ENCODE measurements around the gene SOBP.

Gene SOBP

DNA sequence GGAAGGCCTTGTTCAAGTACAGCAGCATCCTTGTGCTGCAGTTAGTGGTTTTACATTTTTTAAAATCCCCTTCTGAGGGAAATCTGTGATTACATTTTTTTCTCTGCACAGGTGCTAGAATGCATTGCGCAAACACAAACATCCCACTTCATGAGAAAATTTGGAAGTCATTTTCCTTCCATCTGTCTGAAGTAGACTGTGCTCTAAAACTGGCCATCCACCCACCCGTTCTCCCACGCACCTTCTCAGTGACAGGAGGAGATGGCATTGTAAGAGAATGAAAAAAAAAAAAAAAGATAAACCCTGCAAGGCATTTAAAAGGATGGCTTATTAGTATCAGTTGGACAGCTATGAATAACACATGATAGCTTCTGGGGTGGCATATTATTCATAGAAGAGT is 65.0 kb downstream of the SOBP start:
- no peak for DNase-seq

DNA sequence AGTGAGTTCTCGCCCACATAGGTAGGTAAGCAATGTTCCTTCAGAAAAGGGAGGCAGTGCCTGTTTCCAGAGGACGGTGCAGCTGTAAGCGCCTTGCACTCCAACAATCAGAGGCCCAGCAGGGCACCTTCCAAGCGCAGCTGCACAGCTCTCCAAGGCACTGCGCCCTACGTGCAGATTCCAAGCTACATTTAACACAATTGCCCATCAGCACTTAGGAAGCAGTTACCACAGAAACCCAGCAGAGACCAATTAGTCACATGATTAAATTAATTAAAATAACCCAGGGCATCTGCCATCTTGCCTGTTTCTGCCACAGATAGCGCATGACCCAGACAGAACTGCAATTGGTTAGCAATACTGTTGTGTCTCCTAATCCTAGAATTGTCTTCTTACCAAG is 65.5 kb downstream of the SOBP start:
- no peak for DNase-seq

DNA sequence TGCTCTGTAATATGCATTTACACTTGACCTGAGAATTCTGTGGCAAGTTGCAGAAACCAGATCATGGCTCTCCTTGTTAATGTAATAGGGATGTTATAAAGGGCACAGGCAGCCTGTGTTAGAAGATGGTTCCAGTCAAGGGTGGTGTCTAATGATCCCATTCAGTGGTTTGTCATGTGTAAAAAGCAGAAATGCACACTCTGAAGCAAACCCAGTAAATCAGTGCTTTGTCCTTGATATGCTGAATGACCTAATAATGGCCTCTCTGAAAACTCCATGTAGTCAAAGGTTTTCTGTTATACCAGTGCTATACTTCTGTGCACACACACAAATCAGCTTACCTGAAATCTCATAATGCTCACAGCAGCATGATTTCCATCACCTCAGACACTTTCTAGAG is 66.2 kb downstream of the SOBP start:
- DNase-seq, result no peak

DNA sequence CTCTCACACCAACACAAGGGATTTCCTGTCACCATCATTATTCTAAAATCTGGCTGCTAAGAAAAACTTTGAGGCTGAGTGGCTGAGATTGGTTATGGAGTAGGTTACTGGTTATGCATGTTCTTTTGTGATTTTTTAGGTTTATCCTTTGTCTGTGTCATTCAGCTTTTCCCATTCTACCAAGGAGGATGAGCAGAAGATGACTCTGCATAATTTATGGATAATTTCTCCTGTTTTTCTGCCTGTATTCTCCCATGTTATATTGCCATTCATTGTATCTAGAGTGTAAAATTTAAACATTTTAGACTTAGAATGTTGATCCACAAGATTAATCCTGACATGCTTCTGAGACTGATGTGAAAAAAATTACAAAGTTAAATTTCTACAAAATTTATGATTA is 67.8 kb downstream of the SOBP start:
- DNase-seq, result no peak

DNA sequence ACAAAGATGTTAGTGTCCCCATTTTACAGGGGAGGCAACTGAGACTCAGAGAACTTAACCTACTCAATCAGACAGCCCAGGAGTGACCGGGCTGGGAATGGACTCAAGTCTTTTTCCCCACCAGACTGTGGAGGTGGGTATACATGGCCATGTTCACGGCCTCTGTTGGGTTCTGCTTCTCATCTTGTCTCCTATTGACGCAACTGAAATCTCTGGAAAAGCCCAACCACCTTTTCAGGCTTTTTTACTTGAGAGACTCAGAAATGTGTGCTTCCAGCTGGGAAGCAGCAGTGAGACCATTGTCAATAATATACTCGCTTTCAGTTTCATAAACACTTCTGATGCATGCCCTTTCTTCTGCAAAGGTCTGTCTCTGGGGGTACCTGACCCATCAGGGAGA is 70.7 kb downstream of the SOBP start:
- DNase-seq, result no peak

DNA sequence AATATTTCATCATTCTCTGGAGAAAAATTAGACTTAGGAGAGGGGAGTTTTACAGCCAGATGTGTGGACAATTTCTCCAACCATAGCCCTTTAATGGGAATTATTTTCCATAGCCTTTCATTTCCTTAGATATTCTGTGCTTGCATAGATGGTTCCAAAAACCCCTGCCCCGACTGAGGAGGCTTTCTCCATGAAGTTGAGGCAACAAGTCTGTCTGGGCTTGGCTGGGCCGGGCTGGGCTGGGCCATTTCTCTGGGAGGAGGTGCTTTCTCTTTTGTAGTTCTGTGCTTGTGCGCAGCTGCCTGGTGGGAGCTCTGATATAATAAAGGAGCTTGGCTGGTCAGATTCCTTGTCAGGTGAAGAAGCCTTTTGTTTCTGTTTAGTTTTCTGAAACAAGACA is 71.4 kb downstream of the SOBP start:
- DNase-seq, result no peak

DNA sequence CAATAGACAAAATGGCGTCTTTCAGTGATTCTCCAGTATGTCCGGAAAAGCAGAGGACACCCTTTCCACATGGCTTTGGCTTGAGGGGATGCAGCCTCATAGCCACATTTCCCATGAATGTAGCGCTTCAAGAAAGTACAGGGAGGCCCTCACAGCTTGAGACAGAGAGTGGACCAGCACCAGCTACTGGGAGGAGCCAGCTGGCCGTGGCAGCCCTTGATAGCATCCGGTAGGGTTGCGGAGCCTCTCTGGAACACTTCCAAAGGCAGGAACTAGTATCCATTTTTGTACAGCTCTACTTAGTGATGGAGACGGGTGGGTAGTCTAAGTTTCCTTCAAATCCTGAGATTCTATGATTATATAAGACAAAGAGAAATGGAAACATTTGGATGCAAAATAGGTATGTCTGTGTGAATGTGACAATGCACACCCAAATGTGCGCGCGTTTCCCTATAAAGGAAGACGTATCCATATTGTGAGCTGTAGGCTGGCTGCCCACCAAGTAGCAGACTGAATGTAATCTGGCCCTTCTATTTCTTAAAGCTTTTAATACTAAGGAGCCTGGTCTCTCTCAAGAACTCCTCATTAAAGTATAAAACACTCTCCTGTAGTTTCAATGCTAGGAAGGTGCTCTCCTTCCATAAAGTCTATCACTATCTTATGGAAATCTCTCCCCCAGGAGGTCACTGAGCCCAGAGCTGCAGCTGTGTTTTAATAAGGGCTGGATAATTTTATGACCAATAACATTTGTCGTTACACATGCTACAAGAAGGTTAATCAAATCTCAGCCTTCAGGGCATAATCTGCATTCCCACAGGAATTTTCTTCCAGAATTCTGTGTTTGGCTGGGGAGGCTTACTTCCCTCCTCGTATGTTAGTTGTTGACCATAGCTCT is 74.0 kb downstream of the SOBP start:
- DNase-seq, result no peak

DNA sequence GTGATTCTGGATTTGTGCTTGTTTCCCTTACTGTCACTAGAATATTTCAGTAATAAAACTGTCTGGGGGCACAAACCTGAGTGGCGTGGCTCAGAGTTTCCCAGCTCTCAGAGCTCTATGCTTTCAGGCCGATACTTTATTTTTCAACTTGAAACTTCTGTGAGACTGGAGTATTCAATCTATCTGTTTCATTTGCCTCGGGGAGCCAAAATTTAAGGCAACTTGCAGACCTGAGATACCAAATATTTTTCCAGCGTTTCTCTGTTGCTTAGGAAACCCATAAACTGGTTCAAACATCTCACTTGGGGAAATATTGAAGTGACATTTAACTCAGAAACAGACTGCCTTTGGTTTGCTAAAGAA is 74.7 kb downstream of the SOBP start:
- DNase-seq, result no peak

DNA sequence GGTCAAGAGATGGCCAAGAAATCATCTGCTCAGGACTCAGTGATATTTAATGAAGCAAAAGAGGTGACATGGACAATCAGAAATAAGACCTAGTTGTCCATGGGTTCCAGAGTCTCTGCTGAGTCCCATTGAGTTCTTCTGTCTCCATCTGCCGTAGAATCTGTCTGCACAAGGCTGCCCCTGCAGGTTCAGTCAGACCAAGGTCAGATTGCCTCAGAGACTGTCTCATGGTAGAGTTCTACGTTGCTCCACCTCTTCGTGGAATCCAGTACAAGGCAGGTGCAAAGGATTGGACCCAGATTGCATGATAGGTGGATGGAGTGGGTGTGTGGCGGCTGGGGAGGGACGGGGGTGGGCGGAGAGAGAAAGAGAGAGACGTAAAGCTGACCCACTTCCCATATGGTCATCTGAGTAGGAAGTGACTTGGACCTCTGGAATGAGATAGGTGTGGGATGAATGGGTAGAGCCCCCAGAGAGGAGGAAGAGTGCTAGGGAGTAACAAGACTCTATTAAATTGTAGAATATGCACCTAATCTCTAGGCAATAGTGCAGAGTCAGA is 75.3 kb downstream of the SOBP start:
- DNase-seq, result no peak

DNA sequence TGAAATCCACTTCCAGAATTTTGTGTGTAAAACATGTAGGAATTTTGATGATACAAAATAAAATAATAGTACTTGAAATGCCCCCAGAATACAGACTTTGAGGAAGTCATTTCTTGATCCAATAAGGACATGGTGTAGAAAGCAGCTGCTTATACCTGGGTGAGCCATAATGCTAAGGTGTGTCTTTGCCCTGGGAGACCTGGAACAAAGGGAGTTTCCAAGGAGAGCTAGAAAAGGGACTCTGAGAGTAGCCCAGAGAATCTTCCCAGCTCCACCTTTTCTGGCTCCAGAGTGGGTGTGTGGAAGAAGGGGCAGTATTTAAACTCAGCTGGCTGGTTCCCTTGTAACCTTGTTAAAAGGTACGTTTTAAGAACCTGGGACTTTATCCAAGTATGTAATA is 77.7 kb downstream of the SOBP start:
- no peak for DNase-seq

DNA sequence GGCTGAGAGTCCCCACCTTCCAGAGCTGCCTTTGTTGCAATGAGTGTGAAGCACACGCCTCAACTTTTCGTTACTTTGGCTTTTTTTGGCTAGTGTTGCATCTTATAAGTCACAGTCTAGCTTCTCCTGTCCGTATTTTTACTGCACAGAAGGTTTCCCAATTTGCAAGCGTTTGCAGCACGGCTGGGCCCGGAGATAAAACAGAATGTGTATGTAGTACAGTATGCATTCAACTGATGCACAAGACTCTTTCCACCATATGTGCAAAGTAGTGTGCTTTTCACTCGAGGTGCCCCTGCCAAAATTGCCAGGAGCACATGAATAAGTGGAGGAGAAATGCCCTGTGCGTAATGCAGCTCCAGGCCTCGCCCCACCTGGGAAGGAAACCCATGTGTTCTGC is 79.6 kb downstream of the SOBP start:
- no peak for DNase-seq

DNA sequence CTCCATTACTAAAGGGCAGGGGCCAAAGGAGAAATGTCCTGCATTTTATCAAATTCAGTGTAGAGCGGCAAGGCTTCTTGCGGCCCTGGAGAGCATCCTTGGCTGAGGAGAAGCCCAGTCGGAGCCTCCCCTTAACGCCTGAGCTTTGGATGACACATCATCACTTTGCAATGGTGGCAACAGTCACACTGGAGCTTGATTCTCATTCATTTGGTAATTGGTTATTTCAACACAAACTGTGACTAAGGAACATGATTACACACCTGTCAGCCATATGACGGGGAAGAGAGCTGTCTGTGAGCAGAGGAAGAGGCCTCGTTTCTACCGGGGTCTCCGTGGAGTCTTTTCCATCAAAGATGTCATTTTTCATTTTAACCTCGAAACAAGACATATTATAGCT is 81.4 kb downstream of the SOBP start:
- no peak for DNase-seq

DNA sequence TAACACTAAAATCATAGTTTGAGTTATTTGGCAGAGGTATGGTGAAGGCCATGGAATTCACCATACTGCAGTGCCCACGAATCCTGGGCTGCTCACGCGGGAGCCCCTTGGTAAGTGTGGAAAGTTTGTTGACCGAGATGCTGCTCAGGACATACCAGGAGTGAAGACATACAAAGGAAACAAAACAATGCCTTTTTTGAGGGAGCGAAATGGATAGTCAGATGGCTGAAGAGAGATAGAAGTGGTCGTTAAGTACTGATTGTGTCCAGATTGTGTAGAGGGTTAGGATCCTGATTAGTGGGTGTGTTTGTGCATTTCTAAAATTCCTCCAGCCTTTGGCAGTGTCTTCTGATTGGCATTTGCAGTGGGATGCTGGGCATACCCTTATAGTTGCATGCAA is 83.0 kb downstream of the SOBP start:
- no peak for DNase-seq

DNA sequence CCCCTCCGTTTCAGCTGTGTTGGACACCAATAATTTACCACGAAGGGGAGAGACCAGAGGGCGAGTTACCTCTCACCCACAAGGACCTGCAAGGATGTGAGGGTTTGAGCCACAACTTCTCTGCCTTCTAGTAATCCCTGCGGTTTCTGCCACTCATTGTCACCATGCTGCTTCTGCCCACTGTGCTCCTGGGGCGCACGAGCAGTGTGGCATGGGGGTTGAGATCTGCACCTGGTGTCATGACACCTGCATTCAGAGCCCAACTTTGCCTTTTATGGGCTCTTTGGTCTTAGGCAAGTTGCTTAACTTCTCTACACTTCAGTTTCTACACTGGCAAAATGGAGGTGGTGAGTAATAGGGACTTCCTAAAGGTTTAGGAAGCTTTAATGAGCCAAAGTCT is 84.9 kb downstream of the SOBP start:
- DNase-seq, result no peak

DNA sequence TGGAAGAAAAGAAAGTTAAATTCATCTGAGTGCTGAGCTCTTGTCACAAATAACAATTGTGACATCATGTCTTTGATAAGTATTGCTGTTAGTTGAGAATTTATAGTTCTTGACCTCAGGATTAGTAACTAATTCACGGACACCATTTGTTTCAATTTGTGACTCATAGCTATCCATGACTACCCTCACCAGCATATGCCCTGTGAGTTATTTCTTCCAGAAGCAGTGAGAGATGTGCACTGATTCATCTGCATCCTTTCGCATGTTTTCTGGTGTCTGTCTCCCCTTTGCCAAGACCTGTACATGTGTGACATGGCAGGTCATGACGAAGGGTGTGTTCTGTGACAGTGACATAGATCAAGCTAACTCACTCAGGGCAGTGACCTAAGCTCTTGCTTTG is 86.9 kb downstream of the SOBP start:
- no peak for DNase-seq

DNA sequence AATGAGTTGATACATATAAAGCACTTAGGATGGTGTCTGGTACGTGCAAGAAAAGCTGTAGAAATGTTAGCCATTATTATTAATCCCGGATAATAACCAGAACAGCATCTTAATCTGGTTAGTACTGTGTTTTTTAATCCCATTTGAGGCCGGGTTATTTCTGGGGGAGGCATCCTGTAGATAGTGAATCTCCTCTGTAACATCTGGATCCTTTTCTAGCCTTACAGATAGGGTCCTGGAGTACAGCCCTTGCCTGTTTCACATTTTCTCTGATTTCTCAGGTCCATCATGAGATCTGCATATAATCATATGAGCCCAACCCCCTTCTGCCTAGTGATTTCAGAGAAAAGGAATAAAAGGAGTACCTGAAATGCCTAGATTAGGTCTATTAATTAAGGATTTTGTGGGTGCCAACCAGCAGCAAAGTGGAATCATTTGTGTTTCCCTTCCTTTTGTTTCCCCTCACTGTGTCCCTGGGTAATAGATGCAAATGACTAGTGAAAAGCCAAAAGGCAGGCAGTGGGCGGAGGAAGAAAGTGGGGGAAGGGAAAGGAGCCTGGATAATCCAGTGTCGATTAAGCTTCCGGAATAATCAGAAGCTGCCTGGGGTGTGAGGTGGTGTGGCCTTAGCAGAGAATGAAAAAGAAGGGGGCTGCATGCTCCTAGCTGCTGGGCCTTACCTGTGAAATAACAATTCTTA is 88.9 kb downstream of the SOBP start:
- DNase-seq, result no peak

DNA sequence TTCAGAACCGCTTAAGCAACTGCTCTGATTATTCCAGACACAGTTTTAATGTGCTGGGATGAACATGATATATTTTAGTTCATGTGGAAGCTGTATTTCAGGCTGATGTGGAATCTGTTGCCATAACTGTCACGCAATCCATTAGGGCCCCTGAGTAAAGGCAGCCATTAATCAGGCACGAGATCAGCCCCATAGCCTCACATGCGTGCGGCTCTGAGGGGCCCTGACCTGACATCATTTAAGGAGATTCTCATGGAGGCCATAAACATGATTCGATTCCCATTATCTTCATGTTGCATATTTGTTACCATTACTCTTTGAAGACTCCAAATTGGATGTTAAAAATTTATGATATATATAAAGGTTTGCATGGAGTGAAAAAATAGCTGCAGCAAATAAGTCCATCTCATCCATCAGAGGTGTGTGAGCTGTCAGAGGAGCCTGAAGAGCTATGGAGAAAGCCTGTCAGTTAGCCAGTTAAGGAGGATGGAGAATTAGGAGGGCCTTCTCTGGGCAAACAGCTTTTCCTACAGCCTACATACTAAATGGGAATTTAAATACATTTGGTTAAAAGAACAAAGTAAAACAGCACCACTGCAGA is 89.6 kb downstream of the SOBP start:
- DNase-seq, result no peak

DNA sequence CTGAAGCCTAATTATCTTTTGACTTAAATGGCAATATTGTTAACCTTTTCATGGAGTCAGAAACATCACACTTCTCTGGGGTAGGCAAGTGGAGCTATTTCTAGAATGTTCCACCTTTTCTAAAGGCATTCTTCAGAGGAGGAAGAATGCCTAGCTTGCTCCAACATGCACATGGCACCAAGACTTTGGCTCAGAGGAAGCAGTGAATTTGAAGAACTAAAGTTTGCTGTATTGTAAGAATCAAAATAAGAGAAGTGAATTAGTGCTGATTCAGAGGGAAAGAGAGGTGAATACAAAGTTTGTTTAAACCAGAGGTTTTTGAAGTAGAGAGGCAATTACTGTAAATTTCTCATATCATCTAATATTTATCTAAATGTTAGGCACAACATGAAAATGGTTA is 92.2 kb downstream of the SOBP start:
- no peak for DNase-seq

DNA sequence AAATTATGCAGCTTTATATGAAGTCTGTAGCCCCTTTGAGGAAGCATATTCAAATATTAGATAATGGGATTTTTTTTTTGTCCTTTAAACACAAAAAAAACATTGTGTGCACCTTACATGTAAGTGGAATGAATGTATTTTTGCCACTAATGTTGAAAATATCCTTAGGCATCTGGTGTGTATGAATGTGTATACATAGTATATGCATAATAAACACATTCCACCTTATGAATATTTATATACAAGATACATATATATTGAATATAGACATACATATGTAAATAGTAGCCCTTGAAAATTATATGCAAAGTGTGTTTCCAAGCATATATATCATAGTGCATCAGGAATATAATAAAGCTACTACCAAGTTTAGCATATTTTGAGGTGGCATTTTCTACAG is 94.8 kb downstream of the SOBP start:
- DNase-seq, result no peak

DNA sequence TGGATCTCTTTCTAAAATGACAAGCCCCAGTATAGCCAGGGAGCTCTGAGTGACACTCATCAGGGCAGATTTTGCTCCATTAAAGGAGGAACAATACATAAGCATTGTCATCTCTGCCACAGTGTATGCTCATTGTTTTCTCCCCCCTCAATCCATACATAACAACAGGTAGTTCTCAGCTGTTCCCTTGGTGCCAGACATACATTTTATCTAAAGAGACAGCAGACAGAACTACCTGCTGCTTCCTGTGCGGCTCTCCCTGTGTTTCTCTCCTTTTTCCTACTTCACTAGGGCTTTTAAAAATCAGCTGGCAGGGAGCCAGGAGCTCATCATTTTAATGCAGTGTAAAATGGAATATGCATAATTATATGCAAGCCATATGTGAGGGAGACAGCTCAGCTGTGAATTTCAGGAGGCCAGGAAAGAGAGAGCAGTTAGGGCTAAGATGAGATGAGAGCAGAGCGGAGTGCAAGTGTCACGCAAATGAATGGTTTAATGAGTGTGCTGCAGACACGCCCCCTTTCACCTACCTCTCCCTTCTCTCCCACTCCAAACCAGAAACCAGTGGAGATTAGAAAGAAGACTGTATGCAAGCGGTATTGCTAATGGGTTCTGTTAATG is 96.0 kb downstream of the SOBP start:
- DNase-seq, result no peak

DNA sequence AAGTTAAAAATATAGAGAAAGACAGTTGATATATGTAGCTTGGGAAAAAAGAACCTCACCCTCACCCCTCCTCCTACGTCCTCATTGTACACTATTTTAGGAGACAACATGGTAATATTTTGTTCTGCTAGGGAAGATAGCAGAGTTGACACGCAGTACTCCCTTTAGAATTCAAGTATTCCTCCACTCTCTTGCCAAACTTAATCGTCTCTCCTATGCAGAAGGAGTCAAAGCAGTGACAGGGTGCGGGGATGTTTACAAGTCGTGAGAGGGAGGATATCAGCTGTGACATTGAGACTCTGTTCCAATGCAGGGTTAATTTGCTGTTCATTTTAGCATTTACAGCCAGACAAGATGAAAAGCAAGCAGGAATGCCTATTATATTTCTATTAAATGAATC is 97.5 kb downstream of the SOBP start:
- no peak for DNase-seq

DNA sequence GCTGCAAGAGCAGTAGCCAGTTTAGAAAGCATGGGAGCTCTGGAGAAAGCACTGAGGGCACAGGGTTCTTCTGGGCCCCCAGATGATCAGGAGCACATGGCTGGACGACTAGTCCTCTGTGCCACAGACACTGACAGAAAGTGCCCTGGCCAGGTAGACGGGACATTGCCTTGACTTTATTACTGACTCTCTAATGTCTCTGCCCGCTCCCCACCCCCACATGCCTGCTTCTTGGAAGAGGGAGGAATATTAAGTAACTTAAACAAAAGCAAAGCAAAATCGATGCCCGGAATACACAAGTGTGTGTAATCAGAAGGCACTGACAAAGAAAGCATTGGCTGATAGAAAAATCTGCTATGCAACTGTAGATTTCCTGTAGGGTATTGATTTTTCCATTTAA is 99.3 kb downstream of the SOBP start:
- DNase-seq, result no peak

DNA sequence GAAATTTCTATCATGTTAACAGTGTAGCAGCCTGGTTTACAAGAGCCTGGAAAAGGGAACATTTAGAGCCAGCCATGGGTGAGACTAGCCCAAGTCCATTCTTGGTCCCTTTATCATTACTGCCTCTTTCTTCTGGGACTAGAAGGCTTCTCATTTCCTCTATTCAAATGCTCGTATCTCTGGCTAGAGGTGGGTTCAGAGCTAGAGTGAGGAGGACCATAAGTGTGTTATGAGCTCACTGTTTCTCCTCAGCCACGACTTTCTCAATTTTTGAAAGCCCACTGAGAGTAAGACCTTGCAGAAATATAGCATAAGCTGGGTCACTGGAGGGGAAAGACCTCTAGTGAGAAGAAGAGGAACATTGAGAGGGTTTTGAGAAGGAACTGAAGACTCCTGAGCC is 100.0 kb downstream of the SOBP start:
- no peak for DNase-seq

DNA sequence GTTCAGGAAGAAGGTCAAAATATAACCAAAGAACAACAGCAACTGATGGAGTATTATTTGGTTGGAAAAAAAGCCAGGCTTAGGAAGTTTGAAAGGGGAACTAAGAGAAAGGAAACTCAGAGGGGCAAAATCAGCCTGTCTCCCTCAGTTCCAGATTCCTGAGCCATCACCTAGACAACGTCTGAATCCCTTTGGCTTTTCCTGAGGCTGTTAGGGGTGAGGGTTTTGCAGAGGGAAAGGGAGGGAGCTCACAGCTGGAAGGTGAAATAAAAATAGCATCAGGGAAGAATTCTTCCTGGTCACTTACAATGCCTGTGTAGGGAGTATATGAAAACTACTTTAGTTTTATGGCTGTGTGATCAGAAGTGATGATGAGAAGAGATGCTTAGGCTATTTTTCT is 100.5 kb downstream of the SOBP start:
- DNase-seq, result no peak
